GM19328 (cell line): ENCODE results near the gene CYTH3.

Experiments
- ATAC-seq: cut with Tn5 transposase; IDR thresholded peaks from one replicate; pipeline ENCODE4 v1.9.1; 2021; ENCODE audit warnings: mild to moderate bottlenecking, moderate library complexity; ENCODE audit not compliant: unreplicated experiment

The CYTH3 gene

DNA sequence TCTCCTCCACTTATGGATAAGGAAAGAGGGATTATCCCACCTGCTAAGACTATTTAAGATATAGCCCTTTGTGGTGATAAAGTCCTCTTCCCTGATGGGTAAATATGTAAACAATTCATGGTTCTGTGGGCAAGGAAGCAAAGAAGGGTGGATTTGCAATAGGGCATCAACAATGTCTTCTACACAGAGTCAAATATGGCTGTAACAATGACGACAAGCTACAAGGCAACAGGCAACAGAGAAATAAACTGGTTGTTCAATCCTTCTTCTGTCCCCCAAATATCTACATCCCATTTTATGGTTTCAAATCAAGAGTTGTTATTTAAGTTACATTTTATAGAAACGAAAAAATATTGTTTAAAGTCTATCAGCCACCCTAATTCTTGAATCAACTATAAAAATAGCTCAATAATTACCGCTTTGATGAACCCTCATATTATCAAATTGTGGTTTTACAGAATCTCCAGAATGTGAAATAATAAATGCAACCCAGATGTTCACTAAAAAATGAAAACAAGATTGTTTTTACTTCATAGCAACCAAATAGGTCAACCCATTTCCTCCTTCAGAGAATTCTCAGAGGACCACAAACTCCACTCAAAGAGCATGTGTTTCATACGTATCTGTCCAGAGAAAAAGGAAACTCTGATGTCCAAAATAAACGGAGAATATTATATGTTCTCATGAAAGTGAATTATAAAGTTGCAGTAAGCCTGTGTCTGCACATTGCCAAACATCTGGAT lies 13.8 kb downstream of the CYTH3 start:
- ATAC-seq: no peak

DNA sequence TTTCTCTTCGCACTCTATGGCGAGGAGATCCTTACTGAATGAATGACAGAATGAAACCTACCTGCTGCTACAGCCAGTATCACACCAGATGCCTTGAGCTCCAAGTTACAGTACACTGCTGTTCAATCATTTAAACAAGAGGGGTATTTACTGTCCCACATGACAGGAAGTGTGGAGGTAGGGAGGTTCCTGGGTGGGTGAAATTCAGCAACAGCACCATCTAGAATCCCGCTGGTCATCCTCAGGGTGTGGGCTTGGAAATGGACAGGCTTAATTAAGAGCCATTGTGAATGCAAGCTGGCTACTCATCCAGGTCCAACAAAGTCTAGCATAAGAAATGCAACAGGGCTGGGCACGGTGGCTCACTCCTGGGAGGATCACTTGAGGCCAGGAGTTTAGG lies 14.7 kb downstream of the CYTH3 start:
- ATAC-seq: no peak

DNA sequence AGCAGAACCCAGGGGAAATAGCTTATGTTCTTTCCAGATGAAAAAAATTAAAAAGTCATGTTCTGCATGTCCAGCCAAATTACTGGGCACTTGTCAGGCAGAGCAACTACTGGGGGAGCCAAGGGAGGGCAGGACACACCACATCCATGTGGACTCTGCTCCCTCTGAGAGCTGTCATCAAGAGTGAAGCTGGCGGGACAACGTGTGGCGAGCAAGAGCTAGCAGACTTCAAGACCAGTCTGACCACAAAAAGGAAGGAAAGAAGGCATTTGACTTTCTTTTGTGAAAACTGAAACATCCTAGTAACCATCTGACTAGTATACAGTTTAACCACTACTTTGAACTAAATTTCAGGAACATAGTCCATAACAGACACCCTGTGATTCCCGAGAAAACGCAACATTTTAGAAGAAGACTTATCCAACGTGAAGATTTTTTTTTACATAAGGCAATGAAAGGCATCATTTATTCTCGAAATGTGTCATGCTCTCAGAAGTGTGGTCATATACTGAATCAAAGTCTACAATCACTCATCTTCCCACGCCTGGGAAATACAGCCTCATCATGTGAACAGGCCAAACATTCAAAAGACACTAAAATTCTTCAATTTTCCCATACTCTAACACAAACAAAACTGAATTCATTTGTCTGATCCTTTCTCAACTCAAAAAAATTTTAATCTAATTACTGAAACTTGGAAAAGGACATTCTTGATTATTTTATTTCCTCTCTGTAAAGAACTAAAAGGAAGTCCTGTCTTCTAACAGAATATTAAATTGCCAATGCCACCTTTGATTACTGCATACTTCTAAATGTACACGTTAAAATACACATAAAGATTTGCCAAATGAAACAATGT lies 15.5 kb downstream of the CYTH3 start:
- no peak for ATAC-seq

DNA sequence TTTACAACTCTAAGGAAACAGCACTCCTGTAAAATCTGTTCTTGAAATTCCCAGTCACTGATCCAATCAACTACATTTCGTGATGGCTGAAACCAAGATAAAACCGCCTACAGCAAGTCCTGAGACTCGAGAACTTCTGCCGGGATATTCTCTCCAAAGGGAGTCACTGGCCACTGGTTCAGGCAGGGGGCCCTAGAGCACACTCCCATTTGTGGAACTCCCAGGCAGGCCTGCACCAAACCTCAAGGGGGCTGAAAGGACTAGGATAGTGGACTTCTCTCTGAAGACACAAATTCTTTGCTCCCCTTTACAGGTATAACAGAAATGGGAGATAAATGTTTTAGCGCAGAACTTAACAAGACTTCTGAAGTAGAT lies 16.3 kb downstream of the CYTH3 start:
- no peak for ATAC-seq

DNA sequence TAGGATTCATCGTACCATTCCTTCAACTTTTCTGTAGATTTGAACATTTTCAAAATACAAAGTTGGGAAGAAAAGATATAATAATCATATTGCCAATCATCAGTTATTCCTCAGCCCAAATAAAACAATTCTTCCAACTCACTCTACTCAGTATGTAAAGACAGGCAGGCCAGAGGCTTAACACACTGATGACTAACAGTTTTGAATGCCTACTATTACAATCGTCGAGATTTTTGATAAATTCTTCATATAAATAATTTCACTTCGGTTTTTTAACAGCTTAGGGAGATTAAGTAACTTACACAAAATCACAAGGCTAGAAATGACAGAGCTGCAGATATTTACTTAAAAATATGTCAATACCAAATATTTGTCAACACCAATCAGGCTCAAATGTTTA lies 17.6 kb downstream of the CYTH3 start:
- ATAC-seq: no peak

DNA sequence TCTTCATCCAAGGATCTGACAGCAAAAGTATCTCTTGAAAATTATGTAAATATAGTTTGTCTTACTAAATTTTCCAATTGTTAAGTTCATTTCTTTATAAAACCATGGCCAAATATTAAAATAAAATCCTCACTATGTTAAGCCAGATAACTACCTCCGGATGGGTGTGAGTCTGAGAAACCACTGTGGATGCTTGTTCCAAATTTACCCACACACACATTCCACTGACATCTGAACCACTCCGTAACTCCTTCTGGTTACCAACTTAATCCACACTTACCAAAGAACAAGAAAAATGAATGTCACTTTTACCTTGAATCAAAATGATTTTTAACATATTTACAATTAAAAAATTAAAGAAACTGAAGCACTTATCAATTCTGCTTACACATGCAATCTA lies 19.7 kb downstream of the CYTH3 start:
- no peak for ATAC-seq

GRCh38 chr7:6252341-6252746 lies 20.1 kb downstream of the CYTH3 start:
- ATAC-seq: no peak

- no peak for ATAC-seq
Measured at GRCh38 chr7:6251653-6252052, 20.8 kb downstream of the CYTH3 start.

DNA sequence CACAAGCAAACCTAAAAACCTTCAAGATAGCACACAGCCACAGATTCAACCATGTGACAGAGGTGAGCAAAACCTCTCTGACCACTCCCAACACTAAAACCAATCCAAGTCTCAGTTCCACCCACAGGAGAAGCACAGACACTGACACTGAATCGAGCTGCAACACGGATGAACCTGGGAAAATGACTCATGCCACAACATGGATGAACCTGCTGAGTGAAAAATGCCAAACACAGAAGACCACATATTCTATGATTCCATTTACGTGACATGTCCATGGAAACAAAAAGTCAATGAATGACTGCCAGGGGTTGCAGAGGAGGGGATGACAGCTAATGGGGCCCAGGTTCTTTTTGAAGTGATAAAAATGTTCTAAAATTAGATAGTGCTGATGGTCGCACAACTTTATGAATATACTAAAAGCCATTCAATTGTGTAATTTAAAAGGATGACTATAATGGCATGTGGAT lies 22.0 kb downstream of the CYTH3 start:
- no peak for ATAC-seq

GRCh38 chr7:6249043-6249442 lies 23.4 kb downstream of the CYTH3 start:
- no peak for ATAC-seq

DNA sequence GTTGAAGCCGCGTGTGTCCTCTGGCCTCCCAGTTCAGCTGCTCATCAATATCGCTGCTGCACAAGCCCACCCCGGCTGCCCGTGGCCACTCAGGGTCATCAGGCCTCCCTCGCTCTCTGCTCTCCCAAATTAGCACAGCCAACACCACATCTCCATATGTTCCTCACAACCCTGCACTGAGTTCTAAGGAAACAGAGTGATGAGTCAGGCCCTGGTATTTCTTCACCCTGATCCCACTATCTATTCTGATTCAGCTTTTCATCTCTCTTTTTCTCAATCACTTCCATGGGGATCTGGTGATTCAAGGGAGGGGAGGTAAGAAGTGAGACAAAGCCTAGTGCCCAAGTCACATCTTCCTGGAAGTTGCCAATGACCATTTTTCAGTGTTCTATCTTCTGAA lies 23.8 kb downstream of the CYTH3 start:
- no peak for ATAC-seq

DNA sequence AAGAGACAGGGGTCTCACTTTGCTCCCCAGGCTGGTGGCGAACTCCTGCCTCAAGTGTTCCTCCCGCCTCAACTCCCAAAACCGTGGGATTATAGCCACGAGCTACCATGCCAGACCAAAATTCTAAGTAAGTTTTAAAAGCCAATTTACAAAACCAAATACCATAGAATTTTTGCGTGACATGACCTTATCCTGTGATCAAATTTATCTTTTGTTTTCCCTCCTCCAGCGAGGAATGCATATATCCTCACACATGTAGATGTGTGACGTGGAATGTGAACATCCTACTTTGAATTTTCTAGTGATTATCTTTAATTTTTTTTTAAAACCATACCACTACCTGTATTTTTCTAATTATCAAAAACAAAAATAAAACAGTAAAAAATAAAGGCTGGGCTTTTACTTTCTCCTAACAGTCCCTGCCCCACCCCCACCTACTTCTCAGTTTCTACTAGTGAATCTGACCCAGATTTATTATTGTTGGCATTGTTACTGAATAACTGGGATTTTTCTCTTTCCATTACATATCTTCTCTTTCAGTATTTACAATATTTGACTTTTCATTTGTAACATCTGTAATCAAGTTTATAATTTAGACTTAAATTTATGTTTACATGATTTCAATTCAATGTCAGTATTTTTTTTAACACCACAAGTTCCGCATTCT lies 26.0 kb downstream of the CYTH3 start:
- ATAC-seq: no peak

- no peak for ATAC-seq
Measured at GRCh38 chr7:6244021-6244420, 28.4 kb downstream of the CYTH3 start.

DNA sequence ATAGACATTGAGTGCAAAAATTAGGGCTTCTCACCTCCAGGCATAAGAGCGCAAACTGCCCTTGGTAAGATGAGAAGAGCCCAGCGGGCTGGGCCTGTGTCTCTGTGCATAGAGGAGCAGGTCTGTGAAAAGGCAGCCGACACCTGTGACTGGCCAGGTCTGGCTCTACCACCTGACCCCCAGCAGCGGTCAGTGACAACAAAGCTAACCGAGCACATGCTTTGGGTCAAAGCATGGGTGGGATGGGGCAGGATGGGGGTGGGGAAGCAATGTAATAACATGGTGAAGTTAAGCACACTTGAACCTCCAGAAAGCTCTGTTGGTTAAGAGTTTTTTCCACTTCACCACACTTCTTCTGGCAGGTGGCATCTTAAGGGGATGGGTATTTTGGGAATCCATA lies 29.3 kb downstream of the CYTH3 start:
- no peak for ATAC-seq

GRCh38 chr7:6242561-6242960 lies 29.9 kb downstream of the CYTH3 start:
- no peak for ATAC-seq

DNA sequence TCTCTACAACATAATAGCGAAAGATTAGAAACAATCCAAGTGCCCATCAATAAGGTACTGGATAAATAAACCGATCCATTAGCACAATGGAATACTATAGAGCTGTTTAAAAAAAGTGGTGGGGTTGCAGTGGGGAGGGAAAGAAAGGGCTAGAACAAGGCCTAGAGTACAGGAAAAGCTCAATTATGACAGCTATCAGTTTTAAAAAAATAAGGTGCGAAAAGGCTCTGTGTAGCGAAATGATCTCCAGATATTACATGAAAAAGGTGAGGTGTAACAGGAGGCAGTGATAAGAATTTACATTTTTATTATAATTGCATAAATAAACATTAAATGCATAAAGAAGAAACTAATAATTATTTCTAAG lies 30.8 kb downstream of the CYTH3 start:
- ATAC-seq: no peak

DNA sequence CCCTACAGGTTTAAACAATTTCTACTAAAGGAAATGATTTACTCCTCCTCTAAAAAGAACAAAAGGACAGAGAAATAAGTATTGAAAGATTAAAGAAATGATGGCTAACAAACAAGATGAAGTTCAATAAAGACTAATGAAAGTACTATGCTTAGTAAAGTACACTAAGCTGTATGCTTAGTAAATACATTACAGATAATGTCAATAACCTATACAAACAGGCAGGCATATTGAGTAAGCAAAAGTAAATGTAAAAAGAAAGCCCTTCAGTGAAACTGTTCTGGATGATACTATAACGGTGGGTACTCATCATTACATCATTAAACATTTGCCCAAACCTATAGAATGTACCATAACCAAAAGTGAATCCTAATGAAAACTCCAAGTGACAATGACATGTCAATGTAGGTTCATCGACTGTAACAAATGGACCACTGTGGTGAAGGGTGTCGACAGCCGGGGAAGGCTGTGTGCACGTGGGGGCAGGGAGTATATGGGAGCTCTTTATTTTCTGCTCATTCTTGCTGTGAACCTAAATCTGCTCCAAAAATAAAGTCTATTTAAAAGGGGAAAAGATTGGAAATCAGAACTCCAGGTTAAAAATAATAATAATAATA lies 34.0 kb downstream of the CYTH3 start:
- ATAC-seq: no peak

GRCh38 chr7:6237730-6238129 lies 34.7 kb downstream of the CYTH3 start:
- no peak for ATAC-seq

DNA sequence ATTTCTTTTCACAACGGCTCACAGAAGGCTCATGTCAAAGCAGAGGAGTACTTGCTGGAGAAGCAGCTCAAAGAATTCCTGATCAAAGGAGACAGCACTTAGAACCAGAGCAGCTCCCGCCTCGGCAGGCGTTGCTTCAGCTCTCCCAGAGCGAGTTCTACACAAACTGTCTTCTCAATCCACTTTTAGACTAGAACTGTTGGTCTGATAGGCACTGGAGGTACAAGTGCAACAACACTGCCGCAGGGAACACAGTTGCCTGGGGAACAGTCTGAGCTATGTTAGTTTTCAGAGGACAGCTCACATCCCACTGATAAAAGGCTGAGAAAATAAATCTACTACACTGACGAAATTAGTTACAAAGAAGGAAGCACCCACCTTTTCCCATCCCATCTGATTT lies 35.4 kb downstream of the CYTH3 start:
- no peak for ATAC-seq

- no peak for ATAC-seq
Measured at GRCh38 chr7:6235029-6235871, 37.2 kb downstream of the CYTH3 start.
